ENCODE results near the gene MAML3.

Gene MAML3

DNA sequence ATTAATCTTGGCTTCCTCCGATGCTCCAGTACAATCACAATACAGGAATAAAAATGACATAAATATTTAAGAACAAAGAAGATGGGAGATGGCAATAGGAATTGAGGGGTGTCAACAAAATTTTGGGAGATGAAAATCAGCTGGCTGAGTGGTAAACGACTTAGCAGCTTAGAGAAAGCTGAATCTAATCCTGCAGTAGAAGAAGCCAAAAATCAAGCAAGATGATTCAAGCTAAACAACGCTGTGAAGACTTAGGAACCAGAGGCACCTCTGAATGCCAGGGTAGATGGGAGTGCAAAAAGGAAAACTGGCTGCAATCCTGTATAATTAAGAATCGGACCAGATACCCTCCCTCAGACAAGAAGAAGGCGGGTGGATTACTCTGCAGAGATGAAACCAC, 273.1 kb downstream of the MAML3 start:
- DNase-seq (ENCODE audit: low read depth) = no peak
- TF ChIP-seq, protein P1, sequence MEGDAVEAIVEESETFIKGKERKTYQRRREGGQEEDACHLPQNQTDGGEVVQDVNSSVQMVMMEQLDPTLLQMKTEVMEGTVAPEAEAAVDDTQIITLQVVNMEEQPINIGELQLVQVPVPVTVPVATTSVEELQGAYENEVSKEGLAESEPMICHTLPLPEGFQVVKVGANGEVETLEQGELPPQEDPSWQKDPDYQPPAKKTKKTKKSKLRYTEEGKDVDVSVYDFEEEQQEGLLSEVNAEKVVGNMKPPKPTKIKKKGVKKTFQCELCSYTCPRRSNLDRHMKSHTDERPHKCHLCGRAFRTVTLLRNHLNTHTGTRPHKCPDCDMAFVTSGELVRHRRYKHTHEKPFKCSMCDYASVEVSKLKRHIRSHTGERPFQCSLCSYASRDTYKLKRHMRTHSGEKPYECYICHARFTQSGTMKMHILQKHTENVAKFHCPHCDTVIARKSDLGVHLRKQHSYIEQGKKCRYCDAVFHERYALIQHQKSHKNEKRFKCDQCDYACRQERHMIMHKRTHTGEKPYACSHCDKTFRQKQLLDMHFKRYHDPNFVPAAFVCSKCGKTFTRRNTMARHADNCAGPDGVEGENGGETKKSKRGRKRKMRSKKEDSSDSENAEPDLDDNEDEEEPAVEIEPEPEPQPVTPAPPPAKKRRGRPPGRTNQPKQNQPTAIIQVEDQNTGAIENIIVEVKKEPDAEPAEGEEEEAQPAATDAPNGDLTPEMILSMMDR (IDR thresholded peaks at IDR 0.05; ENCODE audit: control insufficient read depth, insufficient read depth, low read depth, low read length, missing control alignments) = no peak
- H3K4me3 ChIP-seq (ENCODE audit: control insufficient read depth, low read depth, low read length) = no peak overlapping the region

DNA sequence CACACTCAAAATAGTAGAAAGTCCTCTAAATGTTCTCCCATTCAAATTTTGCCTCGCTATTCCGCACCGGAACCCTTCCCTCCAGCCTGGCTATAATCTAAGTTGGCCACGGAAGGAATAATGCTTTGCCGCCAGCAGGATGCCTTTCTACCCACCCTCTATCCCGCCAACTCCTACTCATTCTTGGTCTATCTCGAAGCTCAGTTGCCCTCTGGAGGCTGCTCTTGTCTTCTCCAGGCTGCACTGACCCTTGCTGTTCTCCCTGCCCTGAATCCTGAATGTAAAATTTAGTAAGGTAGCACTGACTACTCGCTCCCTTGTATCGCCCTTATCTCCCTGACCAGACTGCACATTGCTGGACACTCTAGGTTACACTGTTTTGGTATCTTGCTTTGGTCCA, 275.9 kb downstream of the MAML3 start:
- TF ChIP-seq, protein P1 (IDR thresholded peaks at IDR 0.05; ENCODE audit: control insufficient read depth, insufficient read depth, low read depth, low read length, missing control alignments) = no peak
- DNase-seq (ENCODE audit: low read depth) = no peak

DNA sequence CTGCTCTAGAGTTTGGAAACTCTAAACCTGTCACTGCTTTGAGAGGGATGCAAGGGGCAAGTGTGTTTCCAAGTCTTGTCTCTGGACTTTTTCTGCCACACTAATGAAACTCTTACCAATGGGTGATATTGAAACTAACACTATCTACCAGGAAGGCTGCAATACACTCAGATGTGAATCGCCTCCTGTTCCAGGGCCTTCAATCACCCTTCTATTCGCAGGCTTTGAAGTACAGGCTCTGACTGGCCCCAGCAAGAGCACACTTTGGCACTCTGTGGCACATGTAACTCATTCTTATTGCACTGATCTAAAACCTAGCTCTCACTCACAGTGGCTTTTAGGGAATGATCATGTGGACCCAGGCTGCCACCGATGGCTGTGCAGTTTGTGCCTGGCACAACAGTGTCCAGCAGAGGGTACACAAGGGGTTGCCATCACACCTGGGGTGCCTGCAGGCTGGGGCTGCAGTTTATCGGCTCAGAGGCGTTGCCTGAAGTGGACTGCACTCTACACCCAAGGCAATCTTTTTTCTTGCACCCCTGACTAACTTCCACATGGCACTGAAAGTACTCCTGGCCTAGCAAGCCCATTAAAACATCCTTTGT, 277.5 kb downstream of the MAML3 start:
- DNase-seq (ENCODE audit: low read depth) = no peak
- TF ChIP-seq, protein P1 (IDR thresholded peaks at IDR 0.05; ENCODE audit: control insufficient read depth, insufficient read depth, low read depth, low read length, missing control alignments) = no peak
- H3K4me3 ChIP-seq (ENCODE audit: control insufficient read depth, low read depth, low read length) = no peak overlapping the region

More for the DNA sequence above, 275.9 kb downstream of the MAML3 start:
- no peak overlapping the region for H3K4me3 ChIP-seq (ENCODE audit: control insufficient read depth, low read depth, low read length)

DNA sequence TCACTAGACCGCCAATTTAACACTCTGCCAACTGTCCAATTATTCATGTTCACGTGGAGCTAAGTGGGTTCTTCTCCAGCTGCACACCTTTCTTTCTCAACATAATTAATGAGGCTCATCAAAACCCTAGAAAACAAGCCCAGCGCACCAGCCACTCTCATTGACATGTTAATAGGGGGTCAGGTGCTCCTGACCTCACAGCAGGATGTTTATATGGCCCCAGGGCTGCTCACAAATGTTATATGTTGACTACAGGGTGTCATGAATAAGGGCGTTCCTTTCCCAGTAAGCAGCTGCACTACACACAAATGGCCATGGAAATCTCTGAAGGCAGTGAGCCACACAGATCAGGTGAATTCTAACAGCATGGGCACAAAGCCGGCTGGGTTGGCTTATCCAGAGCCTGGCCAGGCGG, 278.6 kb downstream of the MAML3 start:
- TF ChIP-seq, protein P1 (IDR thresholded peaks at IDR 0.05; ENCODE audit: control insufficient read depth, insufficient read depth, low read depth, low read length, missing control alignments) = no peak
- H3K4me3 ChIP-seq (ENCODE audit: control insufficient read depth, low read depth, low read length) = no peak overlapping the region
- DNase-seq (ENCODE audit: low read depth) = no peak

DNA sequence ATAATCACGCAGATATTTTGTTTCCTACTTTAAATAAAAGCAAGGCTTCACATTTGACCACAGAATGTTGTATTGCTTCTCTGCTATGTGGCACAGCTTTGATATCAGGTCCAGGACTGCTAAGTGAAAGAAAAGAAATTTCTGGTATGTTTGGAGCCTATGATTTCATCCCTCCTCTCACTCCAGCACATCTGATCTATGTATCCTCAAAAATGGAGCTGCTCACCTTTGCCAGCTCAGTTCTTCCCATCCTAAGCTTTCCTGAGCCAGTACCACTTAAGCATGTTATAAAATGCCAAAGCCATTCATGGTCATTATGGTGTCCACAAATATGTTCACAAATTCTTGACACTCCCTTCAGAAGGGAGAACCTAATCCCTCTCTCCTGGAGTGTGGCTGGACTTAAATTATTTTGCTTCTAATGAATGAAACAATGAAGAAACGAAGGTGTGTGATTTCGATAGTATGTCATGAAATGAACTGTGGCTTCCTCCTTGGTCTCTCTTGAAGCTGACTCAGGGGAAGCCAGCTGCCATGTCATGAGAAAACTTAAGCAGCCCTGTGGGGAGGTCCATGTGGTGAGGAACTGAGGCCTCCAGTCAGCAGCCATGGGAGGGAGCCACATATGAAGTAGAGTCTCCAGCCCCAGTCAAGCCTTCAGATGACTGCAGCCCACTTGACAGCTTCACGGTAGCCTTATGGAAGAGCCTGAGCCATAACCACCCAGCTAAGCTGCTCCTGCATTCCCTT, 280.7 kb downstream of the MAML3 start:
- TF ChIP-seq, protein P1 (IDR thresholded peaks at IDR 0.05; ENCODE audit: control insufficient read depth, insufficient read depth, low read depth, low read length, missing control alignments) = no peak
- H3K4me3 ChIP-seq (ENCODE audit: control insufficient read depth, low read depth, low read length) = no peak overlapping the region
- DNase-seq (ENCODE audit: low read depth) = peak; percentile 8

DNA sequence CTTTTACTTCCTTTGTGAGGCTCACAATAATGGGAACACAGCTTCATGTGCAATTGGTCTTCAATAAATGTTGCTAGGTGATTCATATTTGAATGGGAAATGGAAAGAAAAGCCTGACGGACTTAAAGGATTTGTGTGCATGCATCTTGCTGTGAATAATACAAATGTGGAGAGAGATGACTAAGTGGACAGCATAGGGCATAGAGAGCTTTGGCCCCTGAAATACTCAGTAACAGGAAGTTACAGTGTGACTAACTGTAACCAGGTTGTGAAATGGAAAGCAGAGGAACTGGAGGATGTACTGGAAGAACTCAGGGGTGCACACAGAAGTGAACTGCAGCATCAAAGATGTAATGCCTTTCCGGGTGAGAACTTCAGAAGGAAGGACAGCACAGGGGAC, 281.7 kb downstream of the MAML3 start:
- peak; percentile 83 for DNase-seq (ENCODE audit: low read depth)
- no peak overlapping the region for H3K4me3 ChIP-seq (ENCODE audit: control insufficient read depth, low read depth, low read length)

More for the DNA sequence above, 281.7 kb downstream of the MAML3 start:
- TF ChIP-seq, protein P1 (IDR thresholded peaks at IDR 0.05; ENCODE audit: control insufficient read depth, insufficient read depth, low read depth, low read length, missing control alignments) = no peak

Measured in AG09309 (cell line).